HG03159 (cell line): ENCODE results near the gene ABCA7.

Source experiments
- ATAC-seq: cut with Tn5 transposase; IDR thresholded peaks from one replicate; pipeline ENCODE4 v1.9.1; 2021; ENCODE audit warnings: mild to moderate bottlenecking, moderate library complexity; ENCODE audit not compliant: unreplicated experiment

Gene ABCA7

DNA sequence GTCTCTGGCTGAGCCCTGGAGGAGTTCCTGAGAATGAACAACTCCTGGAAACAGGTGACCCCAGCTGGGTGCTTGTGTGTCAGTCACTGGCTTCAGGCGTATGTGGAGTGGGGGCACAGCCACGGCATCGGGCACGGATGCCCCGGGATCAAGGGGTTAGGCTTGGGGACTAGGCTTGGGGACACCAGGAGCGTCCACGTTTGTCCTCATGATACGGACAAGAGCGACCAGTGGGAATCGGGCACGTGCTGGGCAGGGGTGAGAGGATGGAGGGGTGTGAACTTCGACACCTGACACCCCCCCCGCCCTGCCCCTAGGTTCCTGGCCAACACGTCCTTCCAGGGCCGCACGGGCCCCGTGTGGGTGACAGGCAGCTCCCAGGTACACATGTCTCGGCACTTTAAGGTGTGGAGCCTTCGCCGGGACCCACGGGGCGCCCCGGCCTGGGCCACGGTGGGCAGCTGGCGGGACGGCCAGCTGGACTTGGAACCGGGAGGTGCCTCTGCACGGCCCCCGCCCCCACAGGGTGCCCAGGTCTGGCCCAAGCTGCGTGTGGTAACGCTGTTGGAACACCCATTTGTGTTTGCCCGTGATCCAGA, 35.6 kb upstream of the ABCA7 start:
- no peak for ATAC-seq

DNA sequence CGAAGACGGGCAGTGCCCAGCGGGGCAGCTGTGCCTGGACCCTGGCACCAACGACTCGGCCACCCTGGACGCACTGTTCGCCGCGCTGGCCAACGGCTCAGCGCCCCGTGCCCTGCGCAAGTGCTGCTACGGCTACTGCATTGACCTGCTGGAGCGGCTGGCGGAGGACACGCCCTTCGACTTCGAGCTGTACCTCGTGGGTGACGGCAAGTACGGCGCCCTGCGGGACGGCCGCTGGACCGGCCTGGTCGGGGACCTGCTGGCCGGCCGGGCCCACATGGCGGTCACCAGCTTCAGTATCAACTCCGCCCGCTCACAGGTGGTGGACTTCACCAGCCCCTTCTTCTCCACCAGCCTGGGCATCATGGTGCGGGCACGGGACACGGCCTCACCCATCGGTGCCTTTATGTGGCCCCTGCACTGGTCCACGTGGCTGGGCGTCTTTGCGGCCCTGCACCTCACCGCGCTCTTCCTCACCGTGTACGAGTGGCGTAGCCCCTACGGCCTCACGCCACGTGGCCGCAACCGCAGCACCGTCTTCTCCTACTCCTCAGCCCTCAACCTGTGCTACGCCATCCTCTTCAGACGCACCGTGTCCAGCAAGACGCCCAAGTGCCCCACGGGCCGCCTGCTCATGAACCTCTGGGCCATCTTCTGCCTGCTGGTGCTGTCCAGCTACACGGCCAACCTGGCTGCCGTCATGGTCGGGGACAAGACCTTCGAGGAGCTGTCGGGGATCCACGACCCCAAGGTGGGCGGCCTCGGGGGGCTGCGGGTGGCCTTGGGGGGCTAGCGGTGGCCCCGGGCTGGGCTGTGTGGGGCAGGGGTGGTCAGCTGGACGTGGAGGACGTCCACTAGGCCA, 34.9 kb upstream of the ABCA7 start:
- ATAC-seq: no peak

DNA sequence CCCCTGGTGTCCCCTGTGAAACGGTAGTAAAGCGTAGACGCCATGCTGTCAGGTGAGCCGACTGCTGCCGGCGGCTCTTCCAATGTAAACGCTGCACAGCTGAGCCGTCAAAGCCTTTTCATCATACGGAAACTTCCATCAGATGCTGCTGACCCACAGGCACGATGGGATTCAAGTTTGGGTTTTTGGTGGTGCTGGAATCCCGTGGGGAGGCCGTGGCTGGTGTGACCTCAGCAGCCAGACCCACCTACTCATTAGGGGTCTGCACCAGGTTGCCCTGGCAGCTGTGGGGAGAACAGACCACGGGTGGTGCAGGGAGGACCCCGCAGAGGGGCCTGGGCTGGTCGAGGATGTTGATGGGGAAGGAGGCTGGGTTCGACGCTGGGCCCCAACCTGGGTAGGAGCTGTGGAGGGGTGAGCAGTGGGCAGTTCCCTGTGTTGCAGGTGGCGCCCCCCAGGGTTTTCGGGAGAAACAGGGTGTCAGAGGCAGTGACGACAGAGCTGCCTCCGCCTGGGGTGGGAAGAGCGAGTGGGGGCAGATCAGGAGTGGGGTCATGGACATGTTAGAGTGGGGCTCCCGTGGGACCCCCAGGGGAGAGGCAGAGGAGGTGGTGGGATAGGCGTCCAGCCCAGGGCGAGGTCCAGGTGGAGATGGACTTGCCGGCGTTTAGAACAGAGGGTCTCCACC, 33.1 kb upstream of the ABCA7 start:
- ATAC-seq: no peak

DNA sequence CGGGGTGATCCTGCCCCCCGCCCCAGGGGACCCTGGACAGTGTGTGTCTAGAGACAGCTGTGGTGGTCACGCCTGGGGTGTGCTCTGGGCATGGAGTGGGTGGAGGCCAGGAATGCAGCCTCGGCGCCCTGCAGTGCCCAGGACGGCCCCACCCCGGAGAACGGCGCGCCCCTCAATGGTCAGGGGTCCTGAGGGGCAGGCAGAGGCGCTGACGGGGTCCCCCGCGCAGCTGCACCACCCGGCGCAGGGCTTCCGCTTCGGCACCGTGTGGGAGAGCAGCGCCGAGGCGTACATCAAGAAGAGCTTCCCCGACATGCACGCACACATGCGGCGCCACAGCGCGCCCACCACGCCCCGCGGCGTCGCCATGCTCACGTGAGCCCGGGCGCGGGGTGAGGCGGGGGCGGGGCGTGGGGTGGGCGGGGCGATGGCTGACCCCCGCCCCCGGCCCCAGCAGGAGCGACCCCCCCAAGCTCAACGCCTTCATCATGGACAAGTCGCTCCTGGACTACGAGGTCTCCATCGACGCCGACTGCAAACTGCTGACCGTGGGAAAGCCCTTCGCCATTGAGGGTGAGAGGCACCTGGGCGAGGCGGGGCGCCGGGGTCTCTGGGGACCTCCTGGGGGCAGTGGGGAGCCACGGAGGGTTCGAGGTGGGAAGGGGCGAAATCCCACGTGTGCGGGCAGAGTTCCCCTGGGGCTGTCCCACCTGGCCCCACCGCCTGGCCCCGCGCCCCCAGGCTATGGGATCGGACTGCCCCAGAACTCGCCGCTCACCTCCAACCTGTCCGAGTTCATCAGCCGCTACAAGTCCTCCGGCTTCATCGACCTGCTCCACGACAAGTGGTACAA, 32.3 kb upstream of the ABCA7 start:
- ATAC-seq: no peak

DNA sequence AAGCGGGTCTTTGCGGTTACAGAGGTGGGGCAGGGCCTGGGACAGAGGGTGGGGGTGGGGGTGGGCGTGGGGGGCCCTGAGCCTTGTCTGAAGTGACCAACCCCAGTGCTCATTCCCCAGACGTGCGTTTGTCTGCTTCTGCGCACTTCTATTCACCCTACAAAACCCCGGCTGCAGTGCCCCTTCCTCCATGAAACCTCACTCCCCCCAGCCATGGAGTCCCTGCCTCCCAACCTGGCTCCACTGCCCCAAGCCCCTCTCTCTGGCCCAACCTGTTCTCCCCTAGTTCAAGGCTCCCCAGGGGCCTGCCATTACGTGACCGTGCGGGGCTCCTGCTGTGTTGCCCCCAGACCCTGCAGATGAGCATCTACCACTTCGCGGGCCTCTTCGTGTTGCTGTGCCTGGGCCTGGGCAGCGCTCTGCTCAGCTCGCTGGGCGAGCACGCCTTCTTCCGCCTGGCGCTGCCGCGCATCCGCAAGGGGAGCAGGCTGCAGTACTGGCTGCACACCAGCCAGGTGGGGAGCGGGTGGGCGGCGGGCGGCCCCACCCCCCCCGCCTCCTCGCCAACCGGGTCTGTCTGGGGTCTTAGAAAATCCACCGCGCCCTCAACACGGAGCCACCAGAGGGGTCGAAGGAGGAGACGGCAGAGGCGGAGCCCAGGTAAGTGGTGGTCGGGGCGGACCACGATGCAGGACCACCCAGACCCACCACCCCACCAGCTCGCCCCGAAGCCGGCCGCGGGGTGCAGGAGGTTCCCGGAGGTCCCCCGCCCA, 31.5 kb upstream of the ABCA7 start:
- ATAC-seq: no peak

DNA sequence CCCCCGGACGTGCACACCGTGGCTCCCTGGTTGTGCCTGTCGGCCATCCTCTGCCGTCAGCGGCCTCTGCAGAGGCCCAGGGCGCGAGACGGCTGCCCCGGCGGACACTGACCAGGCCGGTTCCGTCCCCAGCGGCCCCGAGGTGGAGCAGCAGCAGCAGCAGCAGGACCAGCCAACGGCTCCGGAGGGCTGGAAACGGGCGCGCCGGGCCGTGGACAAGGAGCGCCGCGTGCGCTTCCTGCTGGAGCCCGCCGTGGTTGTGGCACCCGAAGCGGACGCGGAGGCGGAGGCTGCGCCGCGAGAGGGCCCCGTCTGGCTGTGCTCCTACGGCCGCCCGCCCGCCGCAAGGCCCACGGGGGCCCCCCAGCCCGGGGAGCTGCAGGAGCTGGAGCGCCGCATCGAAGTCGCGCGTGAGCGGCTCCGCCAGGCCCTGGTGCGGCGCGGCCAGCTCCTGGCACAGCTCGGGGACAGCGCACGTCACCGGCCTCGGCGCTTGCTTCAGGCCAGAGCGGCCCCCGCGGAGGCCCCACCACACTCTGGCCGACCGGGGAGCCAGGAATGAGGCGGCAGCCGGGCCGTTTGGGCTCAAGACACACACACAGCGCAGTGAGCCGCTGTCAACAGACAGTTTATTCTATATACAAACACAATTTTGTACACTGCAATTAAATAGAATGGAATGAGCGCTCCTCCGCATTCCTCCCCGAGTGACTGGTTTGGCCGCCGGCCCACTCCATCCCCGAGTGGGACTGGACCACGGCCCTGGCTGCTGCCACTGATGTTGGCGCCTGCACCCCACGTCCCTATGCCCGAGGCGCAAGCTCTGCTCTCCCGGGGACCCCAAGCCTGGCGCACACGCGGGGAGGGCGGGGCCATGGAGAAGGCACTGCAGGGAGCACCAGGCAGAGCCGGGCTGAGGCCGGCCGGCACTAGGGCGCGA, 30.6 kb upstream of the ABCA7 start:
- no peak for ATAC-seq

DNA sequence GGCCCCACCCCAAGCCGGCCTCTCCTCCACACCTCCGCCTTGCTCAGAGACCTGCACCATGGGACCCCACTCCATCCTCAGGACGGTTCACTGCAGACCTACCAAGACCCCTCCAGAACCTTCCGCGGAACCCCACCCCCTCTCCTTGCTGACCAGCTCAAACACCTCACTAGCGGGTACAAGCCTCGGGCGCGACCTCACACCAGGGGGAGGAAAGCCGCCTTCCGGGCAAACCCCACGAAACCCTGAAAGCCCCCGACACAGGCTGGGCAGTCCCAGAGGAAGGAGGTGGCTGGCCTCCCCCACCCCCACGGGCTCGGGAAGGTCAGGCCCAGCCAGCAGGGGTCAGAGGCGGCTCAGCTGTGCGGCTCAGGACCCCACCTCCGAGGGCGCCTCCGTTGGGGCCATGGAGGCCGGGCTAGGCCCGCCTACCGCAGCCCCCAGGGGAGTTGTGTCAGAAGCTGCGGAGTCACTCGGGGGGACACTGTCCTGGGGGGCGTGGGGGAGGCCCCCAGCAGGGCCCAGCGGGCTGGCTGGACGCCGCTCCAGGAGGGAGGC, 29.8 kb upstream of the ABCA7 start:
- ATAC-seq: no peak

DNA sequence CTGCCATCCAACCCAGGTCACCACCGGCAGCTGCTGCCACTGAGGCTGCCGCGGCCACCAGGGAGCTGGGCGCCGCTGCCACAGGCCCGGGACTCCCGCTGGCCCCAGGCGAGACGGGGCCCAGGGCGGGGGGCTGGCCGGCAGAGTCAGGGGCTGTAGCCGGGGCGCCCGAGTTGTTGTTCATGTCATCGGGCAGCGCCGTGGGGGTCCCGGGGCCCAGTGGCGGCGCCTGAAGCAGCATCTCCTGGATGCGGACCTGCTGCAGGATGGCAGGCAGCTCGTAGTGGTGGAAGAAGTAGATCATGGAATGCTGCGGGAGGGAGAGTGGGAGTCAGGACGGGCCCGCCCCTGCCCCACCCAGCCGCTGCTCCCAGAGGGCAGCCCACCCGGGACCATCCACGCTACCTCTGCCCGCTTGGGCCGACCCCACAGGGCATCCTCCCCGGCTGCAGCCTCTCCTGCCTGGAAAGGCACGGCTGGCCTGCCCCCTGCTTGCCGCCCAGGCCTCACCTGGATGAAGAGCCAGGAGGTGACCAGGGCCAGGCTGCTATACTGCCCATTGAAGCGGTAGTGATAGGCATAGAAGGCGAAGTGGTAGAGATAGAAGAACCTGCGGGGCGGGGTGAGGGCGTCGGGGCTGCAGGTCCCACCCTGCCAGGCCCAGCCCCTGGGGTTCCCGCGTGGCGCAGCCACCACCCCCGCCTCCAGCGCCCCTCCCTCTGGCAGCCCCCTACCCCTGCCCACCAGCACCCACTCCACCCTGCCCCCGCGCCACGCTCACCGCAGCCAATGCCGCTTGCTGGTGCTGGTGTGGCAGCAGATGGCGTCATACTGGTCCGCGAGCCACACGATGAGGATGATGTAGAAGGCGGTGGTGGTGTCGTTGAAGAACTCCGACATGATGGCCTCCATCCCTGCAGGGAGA, 29.1 kb upstream of the ABCA7 start:
- ATAC-seq: no peak

DNA sequence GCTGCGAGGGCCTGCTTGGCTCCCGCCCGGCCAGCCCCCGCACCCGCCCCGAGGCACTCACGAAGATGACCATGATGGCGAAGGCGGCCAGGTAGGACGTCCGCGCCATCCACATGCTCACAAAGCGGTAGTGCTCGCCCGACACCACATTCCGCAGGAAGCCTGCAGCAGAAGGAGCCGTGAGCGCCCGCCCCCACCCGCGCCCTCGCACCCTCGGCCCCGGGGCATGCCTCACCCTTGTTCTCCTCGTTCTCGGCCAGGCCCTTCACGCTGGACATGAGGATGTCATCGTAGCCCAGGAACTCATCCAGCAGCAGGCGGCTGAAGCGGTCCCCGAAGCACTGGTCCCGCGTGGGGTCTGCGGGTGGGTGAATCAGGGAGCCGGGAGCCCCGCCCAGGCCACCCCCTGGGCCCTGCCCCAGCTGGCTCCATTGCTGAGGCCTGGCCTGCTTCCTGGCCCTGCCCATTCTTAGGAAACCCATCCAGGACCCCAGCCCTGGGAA, 28.0 kb upstream of the ABCA7 start:
- ATAC-seq: no peak

DNA sequence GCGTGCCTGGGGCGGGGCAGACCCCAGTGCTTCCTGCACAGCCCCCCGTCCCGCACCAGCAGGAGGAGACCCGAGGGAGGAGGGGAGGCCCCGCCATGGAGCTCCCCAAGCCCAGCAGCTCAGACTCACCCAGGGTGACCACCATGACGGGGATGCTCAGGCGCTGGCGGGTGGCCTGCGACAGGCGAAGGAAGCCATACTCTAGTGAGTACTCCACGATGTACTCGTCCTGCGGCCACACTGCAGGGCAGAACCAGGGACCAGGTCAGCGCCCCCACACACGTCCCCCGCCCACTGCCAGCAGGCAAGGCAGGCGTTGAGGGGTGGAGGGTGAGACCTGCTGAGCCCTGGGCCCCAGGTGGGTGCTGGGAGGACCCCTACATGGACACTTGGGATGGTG, 27.6 kb upstream of the ABCA7 start:
- ATAC-seq: no peak

DNA sequence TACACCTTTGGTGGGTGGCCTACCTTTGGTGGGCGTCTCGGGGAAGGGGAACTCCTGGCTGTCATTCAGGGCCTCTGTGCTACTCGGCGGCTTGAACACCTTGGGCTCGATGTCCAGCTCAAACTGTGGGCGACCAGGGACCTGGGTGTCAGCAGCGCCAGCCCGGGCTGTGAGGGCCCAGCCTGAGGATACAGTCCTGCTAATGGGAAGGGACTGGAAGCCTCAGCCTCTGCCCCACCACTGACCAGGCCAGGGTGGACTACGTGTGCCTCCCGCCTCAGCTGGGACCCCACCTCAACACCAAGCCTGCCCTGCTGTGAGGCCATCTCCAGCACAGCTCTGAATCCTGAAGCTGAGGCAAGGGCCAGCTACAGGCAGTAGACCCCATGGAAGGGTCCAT, 26.7 kb upstream of the ABCA7 start:
- no peak for ATAC-seq

DNA sequence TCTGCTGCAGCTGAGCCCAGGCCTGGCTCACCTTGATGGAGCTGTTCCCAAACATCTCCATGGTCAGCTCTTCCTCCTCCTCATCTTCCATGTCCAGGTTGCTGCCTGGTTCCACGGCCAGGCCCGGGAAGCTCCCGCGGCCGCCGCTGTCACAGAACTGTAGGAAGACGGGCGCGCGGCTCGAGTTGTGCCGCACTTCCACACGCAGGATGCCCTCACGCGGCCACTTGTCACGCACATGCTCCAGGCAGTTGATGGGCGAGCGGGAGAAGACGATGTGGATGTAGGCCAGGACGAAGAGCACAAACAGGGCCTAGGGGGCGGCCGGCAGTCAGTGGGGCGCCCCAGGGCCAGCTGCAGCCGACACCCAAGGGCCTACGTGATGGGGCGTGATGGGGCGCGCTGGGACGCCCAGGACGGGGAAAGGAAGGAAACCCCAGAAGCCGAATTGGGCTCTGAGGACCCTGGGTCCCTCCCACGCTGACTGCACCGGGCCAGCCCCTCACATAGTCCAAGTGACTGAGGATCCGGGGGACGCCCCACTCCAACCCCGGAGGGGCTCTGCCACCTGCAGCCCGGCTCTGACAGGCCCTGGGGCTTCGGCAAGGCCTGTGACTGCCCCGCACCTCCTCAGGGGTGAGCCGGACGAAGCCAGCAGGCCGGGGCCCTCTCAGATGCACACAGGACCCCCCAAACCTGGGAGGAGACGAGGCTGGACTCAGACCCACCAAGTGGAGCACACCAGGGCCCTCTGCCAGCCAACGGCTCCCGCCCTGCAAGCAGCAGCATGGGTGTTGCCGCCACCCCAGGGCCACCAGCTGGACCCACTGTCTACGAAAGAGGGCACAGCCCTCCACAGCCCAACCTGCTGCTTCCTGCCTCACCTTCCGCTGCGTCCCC, 25.5 kb upstream of the ABCA7 start:
- ATAC-seq: no peak

DNA sequence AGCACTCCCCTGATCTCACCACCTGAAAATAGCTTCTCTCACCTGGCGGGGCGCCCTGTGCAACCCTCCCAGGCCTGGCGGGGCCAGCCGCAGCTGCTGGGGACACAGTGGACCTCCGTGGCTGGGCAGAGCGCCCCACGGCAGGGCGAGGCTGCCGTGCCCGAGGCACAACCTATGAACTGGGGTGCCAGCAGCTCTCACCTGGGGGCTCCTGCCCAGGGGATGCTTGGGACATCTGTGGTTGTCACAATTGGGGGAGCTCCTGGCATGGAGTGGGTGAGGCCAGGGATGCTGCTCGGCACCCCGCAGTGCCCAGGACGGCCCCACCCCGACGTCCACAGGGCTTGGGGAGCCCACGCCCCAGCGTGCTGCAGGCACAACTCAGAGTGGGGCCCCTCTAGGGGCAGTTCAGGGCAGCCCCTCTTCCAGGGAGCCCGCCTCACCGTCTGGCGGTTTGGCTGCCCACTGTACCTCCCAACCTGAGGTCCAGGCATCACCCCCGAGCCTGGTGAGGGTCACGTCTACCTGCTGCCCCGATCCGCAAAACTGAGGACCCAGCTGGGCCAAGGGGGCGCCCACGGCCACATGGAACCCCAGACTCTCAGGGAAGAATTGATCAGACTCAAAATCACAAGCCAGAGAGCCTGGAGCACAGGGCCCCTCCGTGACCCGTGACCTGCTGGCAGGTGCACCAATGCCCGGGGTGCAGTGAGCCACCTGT, 24.7 kb upstream of the ABCA7 start:
- ATAC-seq: no peak

DNA sequence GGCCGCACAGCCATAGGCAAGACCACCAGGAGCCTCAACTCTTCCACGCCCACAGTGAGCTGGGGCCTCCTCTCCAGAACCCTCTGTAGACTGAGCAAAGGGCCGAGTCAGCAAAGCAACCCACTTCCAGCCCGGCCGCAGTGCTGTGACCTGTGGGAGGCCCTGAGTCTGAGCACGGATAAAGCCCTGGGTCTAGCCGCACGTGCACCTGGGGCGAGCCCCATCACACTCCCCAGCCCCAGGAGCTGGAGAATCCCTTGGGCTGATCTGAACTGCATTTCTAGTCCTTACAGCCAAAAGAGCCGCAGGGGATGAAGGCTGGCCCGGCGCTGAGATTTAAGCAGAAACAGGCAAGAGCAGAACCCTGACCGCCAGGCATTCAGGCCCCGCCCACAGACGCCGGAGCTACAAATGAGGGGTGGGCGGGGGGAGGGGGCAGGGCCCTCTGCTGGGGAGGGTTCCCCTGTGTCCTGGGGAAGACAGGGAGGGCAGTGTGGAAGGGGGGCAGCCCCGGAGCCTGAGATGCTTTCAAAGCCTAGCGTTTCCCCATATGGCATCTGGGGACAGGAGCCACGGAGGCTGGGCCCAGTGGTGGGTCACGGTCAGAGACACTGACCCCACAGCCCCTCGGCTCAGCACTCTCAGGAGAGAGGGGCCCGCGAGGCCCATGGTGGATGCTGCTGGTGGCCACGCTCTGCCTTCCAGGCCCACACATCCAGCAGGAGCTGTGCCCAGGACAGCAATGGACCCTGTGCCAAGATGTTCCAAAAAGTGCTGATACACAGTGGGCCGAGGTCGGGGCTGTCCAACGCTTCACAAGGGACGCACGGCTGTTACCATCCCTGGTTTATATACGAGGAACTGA, 23.9 kb upstream of the ABCA7 start:
- no peak for ATAC-seq

DNA sequence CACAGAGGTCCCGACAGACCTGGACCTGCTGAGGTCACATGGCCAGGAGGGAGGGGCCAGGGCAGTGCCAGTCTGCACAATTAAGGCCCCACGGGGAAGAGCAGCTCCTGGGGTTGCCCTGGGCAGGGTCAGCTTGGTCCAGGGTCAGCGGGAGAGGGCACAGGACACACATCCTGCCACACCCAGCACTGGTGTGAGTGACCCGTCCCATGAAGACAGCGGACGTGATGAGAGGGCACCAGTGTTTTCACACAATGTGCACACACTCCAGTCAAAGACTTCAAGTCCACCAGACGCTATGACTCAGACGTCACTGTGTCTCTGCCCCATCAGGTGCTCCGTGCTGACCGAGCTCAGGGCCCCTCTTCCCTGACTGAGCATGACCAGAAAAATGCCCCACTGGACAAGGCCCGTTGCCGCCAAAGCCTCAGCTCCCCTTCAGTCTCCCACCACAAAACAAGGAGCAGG, 23.2 kb upstream of the ABCA7 start:
- ATAC-seq: no peak
